Measurements from ENCODE around the gene CNKSR3.
A peak's percentile ranks its signal among the peaks of the same experiment; 100 is the strongest.

The CNKSR3 gene

DNA sequence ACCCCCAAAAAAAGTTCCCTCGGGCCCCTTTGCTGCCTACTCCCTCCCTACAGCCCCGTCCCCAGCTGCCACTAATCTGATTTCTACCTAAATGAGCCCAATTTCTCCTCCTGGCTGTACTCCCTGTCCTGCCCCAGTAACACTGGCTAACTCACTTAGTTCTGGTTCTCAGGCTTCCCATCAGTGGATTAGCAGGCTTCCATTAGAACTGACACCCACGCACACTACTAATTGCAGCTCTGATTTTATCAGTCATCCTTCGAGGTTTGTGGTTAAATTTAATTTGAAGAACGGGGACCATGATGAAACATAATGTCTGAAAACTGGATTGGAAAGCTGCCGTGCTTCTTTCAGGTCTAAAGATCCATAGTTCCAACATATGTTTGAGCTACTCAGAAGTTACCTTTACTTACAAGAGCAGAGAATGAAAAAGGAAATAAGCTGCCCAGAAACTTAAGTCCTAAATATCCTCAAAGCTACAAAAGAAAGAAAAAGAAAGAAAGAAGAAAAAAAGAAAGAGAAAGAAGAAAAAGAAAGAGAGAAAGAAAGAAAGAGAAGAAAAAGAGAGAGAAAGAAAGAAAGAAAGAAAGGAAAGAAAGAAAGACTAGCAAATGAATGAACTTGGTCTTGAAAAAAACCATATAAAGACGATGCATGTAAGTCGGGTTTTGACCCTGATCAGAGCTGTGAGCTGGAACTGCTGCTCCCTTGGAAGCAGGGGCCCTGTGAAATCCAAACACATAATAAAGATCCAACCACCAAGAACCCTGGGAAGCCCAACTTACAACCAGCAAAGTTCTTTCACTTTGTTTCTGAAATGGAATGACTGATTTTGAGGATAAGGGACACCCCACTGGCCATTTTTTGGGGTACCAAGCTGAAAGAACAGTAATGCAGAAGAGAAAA, 51.7 kb downstream of the CNKSR3 start:
- Histone ChIP-seq H2AK5ac (ENCODE audit: low read length) (no peak overlapping the region), H3K4me1 (ENCODE audit: control insufficient read depth, low read depth, low read length) (no peaks in the 10 kb centered on the region), H3K27me3 (ENCODE audit: insufficient read depth, low read length, poor library complexity) (no peaks in the 10 kb centered on the region), H3K4ac (ENCODE audit: low read depth, low read length) (no peak overlapping the region), H3K9ac (ENCODE audit: low read length) (no peak overlapping the region), H3K56ac (ENCODE audit: low read length) (no peak overlapping the region), H2BK120ac (ENCODE audit: low read depth, low read length) (no peak overlapping the region), H3K18ac (ENCODE audit: low read length) (no peak overlapping the region), H4K5ac (ENCODE audit: low read length) (no peak overlapping the region), H3K4me3 (ENCODE audit: low read length) (no peak overlapping the region), H3K79me1 (ENCODE audit: low read length) (peaks cover 10% of the 10 kb centered on the region), H2BK15ac (replicated peaks; ENCODE audit: low read depth) (no peak overlapping the region), H2BK5ac (ENCODE audit: low read length) (no peak overlapping the region), H4K8ac (ENCODE audit: low read depth, low read length) (no peak overlapping the region), H3K27ac (ENCODE audit: low read depth, low read length) (no peak overlapping the region), H3K36me3 (ENCODE audit: control insufficient read depth, insufficient read depth, low read length) (no peaks in the 10 kb centered on the region), H3K23ac (ENCODE audit: low read length) (no peak overlapping the region), H3K4me2 (ENCODE audit: low read length) (no peak overlapping the region), H3K79me2 (ENCODE audit: control insufficient read depth, insufficient read depth, low read length) (peaks cover 22% of the 10 kb centered on the region)
- DNase-seq = no peak
- no CpG with 5 or more reads among the region's 8 CpGs for WGBS (ENCODE audit: extremely low coverage, insufficient coverage, low lambda C conversion rate)

- Histone ChIP-seq H4K8ac (ENCODE audit: low read depth, low read length) (no peak overlapping the region), H2BK15ac (replicated peaks; ENCODE audit: low read depth) (no peak overlapping the region), H3K36me3 (ENCODE audit: control insufficient read depth, insufficient read depth, low read length) (no peaks in the 10 kb centered on the region), H2BK120ac (ENCODE audit: low read depth, low read length) (no peak overlapping the region), H3K9ac (ENCODE audit: low read length) (no peak overlapping the region), H3K27me3 (ENCODE audit: insufficient read depth, low read length, poor library complexity) (no peaks in the 10 kb centered on the region), H3K56ac (ENCODE audit: low read length) (no peak overlapping the region), H3K4me3 (ENCODE audit: low read length) (no peak overlapping the region), H2AK5ac (ENCODE audit: low read length) (no peak overlapping the region), H3K4me1 (ENCODE audit: control insufficient read depth, low read depth, low read length) (no peaks in the 10 kb centered on the region), H3K4ac (ENCODE audit: low read depth, low read length) (no peak overlapping the region), H3K4me2 (ENCODE audit: low read length) (no peak overlapping the region), H3K27ac (ENCODE audit: low read depth, low read length) (no peak overlapping the region), H4K5ac (ENCODE audit: low read length) (no peak overlapping the region), H3K79me1 (ENCODE audit: low read length) (peaks cover 6% of the 10 kb centered on the region), H3K79me2 (ENCODE audit: control insufficient read depth, insufficient read depth, low read length) (peaks cover 16% of the 10 kb centered on the region), H3K18ac (ENCODE audit: low read length) (no peak overlapping the region), H3K23ac (ENCODE audit: low read length) (no peak overlapping the region), H2BK5ac (ENCODE audit: low read length) (no peak overlapping the region)
- DNase-seq = no peak
- WGBS (ENCODE audit: extremely low coverage, insufficient coverage, low lambda C conversion rate) = no CpG with 5 or more reads among the region's 5 CpGs
Measured at GRCh38 chr6:154457881-154458284, 52.6 kb downstream of the CNKSR3 start.

- H3K18ac ChIP-seq (ENCODE audit: low read length) = no peak overlapping the region
- no peak overlapping the region for H2BK5ac ChIP-seq (ENCODE audit: low read length)
- H3K9ac ChIP-seq (ENCODE audit: low read length) = no peak overlapping the region
- peaks cover 6% of the 10 kb centered on the region for H3K79me1 ChIP-seq (ENCODE audit: low read length)
- H3K79me2 ChIP-seq (ENCODE audit: control insufficient read depth, insufficient read depth, low read length) = peaks cover 16% of the 10 kb centered on the region
- no peak overlapping the region for H2BK120ac ChIP-seq (ENCODE audit: low read depth, low read length)
- no peak overlapping the region for H3K56ac ChIP-seq (ENCODE audit: low read length)
- H3K23ac ChIP-seq (ENCODE audit: low read length) = no peak overlapping the region
- H3K27me3 ChIP-seq (ENCODE audit: insufficient read depth, low read length, poor library complexity) = no peaks in the 10 kb centered on the region
- H3K27ac ChIP-seq (ENCODE audit: low read depth, low read length) = no peak overlapping the region
- WGBS (ENCODE audit: extremely low coverage, insufficient coverage, low lambda C conversion rate) = no CpG with 5 or more reads among the region's 13 CpGs
- H2AK5ac ChIP-seq (ENCODE audit: low read length) = no peak overlapping the region
- H3K4me1 ChIP-seq (ENCODE audit: control insufficient read depth, low read depth, low read length) = no peaks in the 10 kb centered on the region
- no peak overlapping the region for H3K4ac ChIP-seq (ENCODE audit: low read depth, low read length)
- H4K8ac ChIP-seq (ENCODE audit: low read depth, low read length) = no peak overlapping the region
- H4K5ac ChIP-seq (ENCODE audit: low read length) = no peak overlapping the region
- H3K4me3 ChIP-seq (ENCODE audit: low read length) = no peak overlapping the region
- no peak overlapping the region for H2BK15ac ChIP-seq (replicated peaks; ENCODE audit: low read depth)
- H3K36me3 ChIP-seq (ENCODE audit: control insufficient read depth, insufficient read depth, low read length) = no peaks in the 10 kb centered on the region
- DNase-seq = peak; percentile 43
- H3K4me2 ChIP-seq (ENCODE audit: low read length) = no peak overlapping the region
Measured at GRCh38 chr6:154457046-154457713, 53.3 kb downstream of the CNKSR3 start.

DNA sequence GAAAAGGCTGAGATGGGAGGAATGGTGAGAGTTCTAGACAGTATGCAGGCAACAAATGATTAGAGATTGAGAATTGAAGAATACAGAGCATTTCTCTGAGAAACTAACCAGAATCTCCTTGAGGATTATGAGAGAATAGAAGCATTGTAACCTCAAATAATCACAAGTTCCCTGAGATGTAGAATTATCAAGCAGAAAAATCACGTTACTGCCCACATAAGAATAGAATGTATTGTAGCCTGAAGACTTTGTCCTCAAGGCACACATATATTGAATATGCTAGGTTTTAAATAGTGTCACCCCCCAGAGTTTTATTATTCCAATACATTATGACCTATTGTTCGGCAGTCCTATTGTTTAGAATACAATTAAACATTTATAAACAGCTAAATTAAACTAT, 57.2 kb downstream of the CNKSR3 start:
- no peak overlapping the region for H3K4me3 ChIP-seq (ENCODE audit: low read length)
- no peak overlapping the region for H3K23ac ChIP-seq (ENCODE audit: low read length)
- no CpG with 5 or more reads among the region's 2 CpGs for WGBS (ENCODE audit: extremely low coverage, insufficient coverage, low lambda C conversion rate)

DNA sequence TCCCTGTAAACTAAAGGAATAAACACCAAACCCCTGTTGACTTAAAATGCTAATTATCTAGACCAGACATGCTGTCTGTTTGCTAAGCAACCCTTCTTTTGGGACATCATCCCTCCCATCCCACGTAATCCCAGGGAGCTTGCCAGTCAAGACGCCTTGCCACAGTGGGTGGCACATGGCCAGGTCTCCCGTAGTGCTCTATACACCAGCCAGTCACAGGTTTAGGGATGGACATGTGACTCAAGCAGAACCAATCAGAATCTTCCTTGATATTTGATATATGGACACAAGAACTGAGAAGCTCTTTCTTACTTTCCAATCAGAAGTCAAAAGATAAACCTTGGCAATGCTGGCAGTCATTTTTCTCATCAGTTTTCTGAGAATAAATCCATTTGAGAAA, 60.0 kb downstream of the CNKSR3 start:
- Histone ChIP-seq H3K4me1 (ENCODE audit: control insufficient read depth, low read depth, low read length) (no peaks in the 10 kb centered on the region), H3K27ac (ENCODE audit: low read depth, low read length) (no peak overlapping the region), H3K27me3 (ENCODE audit: insufficient read depth, low read length, poor library complexity) (no peaks in the 10 kb centered on the region), H3K4ac (ENCODE audit: low read depth, low read length) (no peak overlapping the region), H3K18ac (ENCODE audit: low read length) (no peak overlapping the region), H2BK5ac (ENCODE audit: low read length) (no peak overlapping the region), H2BK15ac (replicated peaks; ENCODE audit: low read depth) (no peak overlapping the region), H3K4me3 (ENCODE audit: low read length) (no peak overlapping the region), H3K79me2 (ENCODE audit: control insufficient read depth, insufficient read depth, low read length) (peaks cover 4% of the 10 kb centered on the region), H3K23ac (ENCODE audit: low read length) (no peak overlapping the region), H2AK5ac (ENCODE audit: low read length) (no peak overlapping the region), H4K5ac (ENCODE audit: low read length) (no peak overlapping the region), H3K56ac (ENCODE audit: low read length) (no peak overlapping the region), H2BK120ac (ENCODE audit: low read depth, low read length) (no peak overlapping the region), H3K36me3 (ENCODE audit: control insufficient read depth, insufficient read depth, low read length) (no peaks in the 10 kb centered on the region), H3K4me2 (ENCODE audit: low read length) (no peak overlapping the region), H4K8ac (ENCODE audit: low read depth, low read length) (no peak overlapping the region), H3K79me1 (ENCODE audit: low read length) (peaks cover 2% of the 10 kb centered on the region), H3K9ac (ENCODE audit: low read length) (no peak overlapping the region)
- WGBS (ENCODE audit: extremely low coverage, insufficient coverage, low lambda C conversion rate) = no CpG with 5 or more reads among the region's 3 CpGs
- no peak for DNase-seq

More for the DNA sequence above, 57.2 kb downstream of the CNKSR3 start:
- Histone ChIP-seq H3K79me2 (ENCODE audit: control insufficient read depth, insufficient read depth, low read length) (peaks cover 8% of the 10 kb centered on the region), H2BK120ac (ENCODE audit: low read depth, low read length) (no peak overlapping the region), H2BK5ac (ENCODE audit: low read length) (no peak overlapping the region), H3K4me1 (ENCODE audit: control insufficient read depth, low read depth, low read length) (no peaks in the 10 kb centered on the region), H4K5ac (ENCODE audit: low read length) (no peak overlapping the region), H4K8ac (ENCODE audit: low read depth, low read length) (no peak overlapping the region), H3K18ac (ENCODE audit: low read length) (no peak overlapping the region), H3K27me3 (ENCODE audit: insufficient read depth, low read length, poor library complexity) (no peaks in the 10 kb centered on the region), H3K36me3 (ENCODE audit: control insufficient read depth, insufficient read depth, low read length) (no peaks in the 10 kb centered on the region), H3K27ac (ENCODE audit: low read depth, low read length) (no peak overlapping the region), H3K79me1 (ENCODE audit: low read length) (peaks cover 5% of the 10 kb centered on the region), H2BK15ac (replicated peaks; ENCODE audit: low read depth) (no peak overlapping the region), H2AK5ac (ENCODE audit: low read length) (no peak overlapping the region), H3K9ac (ENCODE audit: low read length) (no peak overlapping the region), H3K4me2 (ENCODE audit: low read length) (no peak overlapping the region), H3K56ac (ENCODE audit: low read length) (no peak overlapping the region), H3K4ac (ENCODE audit: low read depth, low read length) (no peak overlapping the region)
- no peak for DNase-seq
